Activated CD8-positive, alpha-beta T cell treated with anti-CD3 and anti-CD28 coated beads for 36 hours (primary cell): ENCODE data around the gene TENT4A. TPM values are rescaled to one million over a fixed set of nuclear protein-coding genes. Genes with fewer than 3 reads are reported as not detected.
A peak's percentile ranks its signal among the peaks of the same experiment; 100 is the strongest.
"Not testable (repeated sequence)": the region's sequence is repeated elsewhere in the genome, so short reads cannot be mapped to it uniquely, and the experiment has no call there.

Experiments
- ATAC-seq: fragments of 200-7000 bp; cut with Tn5 transposase; one replicate; pipeline ENCODE4 v1.10.0; 2021; ENCODE audit warnings: mild to moderate bottlenecking, moderate library complexity
- CTCF ChIA-PET: fragments of 350-600 bp; sonication (Branson Sonifier 250); formaldehyde crosslinking; loops from one replicate; lab custom pipeline; 2021; ENCODE audit warnings: antibody characterized with exemption; lab: Charles Lee
- POLR2A ChIA-PET: fragments of 350-600 bp; sonication (Branson Sonifier 250); formaldehyde crosslinking; loops from one replicate; lab custom pipeline; 2021; ENCODE audit warnings: antibody characterized with exemption; lab: Charles Lee
- DNase-seq: peaks from one replicate; pipeline ENCODE4 v3.0.0-alpha.2; 2020
- H3K27ac Mint-ChIP-seq: one replicate; pipeline ENCODE4 v1.8.0; 2021; ENCODE audit warnings: mild to moderate bottlenecking, mixed read lengths
- H3K27me3 Mint-ChIP-seq: one replicate; pipeline ENCODE4 v1.8.0; 2021; ENCODE audit warnings: mixed read lengths
- H3K36me3 Mint-ChIP-seq: one replicate; pipeline ENCODE4 v1.8.0; 2021; ENCODE audit warnings: low read depth, mixed read lengths
- H3K4me1 Mint-ChIP-seq: one replicate; pipeline ENCODE4 v1.8.0; 2021; ENCODE audit warnings: low read depth, mixed read lengths
- H3K4me3 Mint-ChIP-seq: one replicate; pipeline ENCODE4 v1.8.0; 2021; ENCODE audit warnings: mild to moderate bottlenecking, moderate library complexity, mixed read lengths
- H3K9me3 Mint-ChIP-seq: one replicate; pipeline ENCODE4 v1.8.0; 2021; ENCODE audit warnings: mixed read lengths
- CTCF ChIP-seq: fragments of 200-600 bp; IDR thresholded peaks from one replicate; pipeline ENCODE4 v1.8.0; 2022; ENCODE audit warnings: antibody characterized with exemption, mild to moderate bottlenecking
- intact Hi-C: fragments of 100-400 bp; cut with micrococcal nuclease; formaldehyde crosslinking; loops from one replicate; pipeline ENCODE4 v1.10.0; 2022
- total RNA-seq, 2 experiments: library from RNA; stranded (reverse); gene quantifications; one replicate each; pipeline ENCODE4 v1.2.3, GENCODE V29; 2021

Gene TENT4A
- total RNA-seq: 10 to 100 TPM; 50.6 to 51.9 TPM

- Mint-ChIP-seq H3K4me1 (peaks cover 37% of the 10 kb centered on the region), H3K27me3 (peaks cover 1% of the 10 kb centered on the region), H3K36me3 (peaks cover 31% of the 10 kb centered on the region), H3K9me3 (no peaks in the 10 kb centered on the region), H3K4me3 (peak within 1 kb of the TSS; percentile 86), H3K27ac (peak within 1 kb of the TSS; percentile 95)
- intact Hi-C loops: loop anchor here (5.0 kb wide), 1 partner anchor 81 kb away; the partner anchor contains the start of genes NSUN2 and SRD5A1
- CTCF ChIA-PET: no interaction called here
- DNase-seq: no peak
- peak; percentile 25 for ATAC-seq
- POLR2A ChIA-PET: interaction anchor here (1.0 to 2.8 kb wide), 3 partner anchors 22 to 115 kb away, joined by 3 to 22 read pairs (median 4); partner anchors contain the start of genes NSUN2 and SRD5A1
- no peak for TF ChIP-seq CTCF
Measured at GRCh38 chr5:6713274-6714225, at the start of gene TENT4A. TSS of gene TENT4A (plus strand) at chr5:6713432. CDS start at chr5:6713984, 552 bp downstream.

GRCh38 chr5:6666762-6667161, 46.5 kb upstream of the TENT4A start:
- H3K27ac Mint-ChIP-seq: no peak overlapping the region
- CTCF ChIA-PET: no interaction called here

GRCh38 chr5:6667648-6668047, 45.6 kb upstream of the TENT4A start:
- Mint-ChIP-seq H3K4me1 (no peaks in the 10 kb centered on the region), H3K27ac (no peak overlapping the region), H3K27me3 (no peaks in the 10 kb centered on the region), H3K9me3 (no peaks in the 10 kb centered on the region), H3K4me3 (no peak overlapping the region), H3K36me3 (peaks cover 20% of the 10 kb centered on the region)
- no peak for ATAC-seq
- intact Hi-C loops: no loop called here
- DNase-seq: no peak
- ChIA-PET CTCF (no interaction called here), POLR2A (no interaction called here)
- TF ChIP-seq CTCF: no peak

More at GRCh38 chr5:6666762-6667161, 46.5 kb upstream of the TENT4A start:
- intact Hi-C loops: no loop called here
- ATAC-seq (no peak), DNase-seq (no peak)
- peaks cover 20% of the 10 kb centered on the region for H3K36me3 Mint-ChIP-seq
- H3K4me3 Mint-ChIP-seq: no peak overlapping the region
- no peaks in the 10 kb centered on the region for H3K27me3 Mint-ChIP-seq
- POLR2A ChIA-PET: no interaction called here
- no peak for TF ChIP-seq CTCF
- H3K4me1 Mint-ChIP-seq: no peaks in the 10 kb centered on the region
- no peaks in the 10 kb centered on the region for H3K9me3 Mint-ChIP-seq

GRCh38 chr5:6668717-6669116, 44.5 kb upstream of the TENT4A start:
- POLR2A ChIA-PET, ATAC-seq, intact Hi-C loops, H3K27me3 Mint-ChIP-seq, DNase-seq, CTCF ChIA-PET, H3K27ac Mint-ChIP-seq, H3K4me1 Mint-ChIP-seq, H3K4me3 Mint-ChIP-seq, H3K9me3 Mint-ChIP-seq: not testable (repeated sequence)
- H3K36me3 Mint-ChIP-seq: peaks cover 17% of the 10 kb centered on the region

- H3K36me3 Mint-ChIP-seq: peaks cover 17% of the 10 kb centered on the region
- no peaks in the 10 kb centered on the region for H3K9me3 Mint-ChIP-seq
- H3K27ac Mint-ChIP-seq: no peak overlapping the region
- ChIA-PET CTCF (interaction anchor here (1.0 kb wide), 1 partner anchor 8 kb away, joined by 3 read pairs; no protein-coding TSS in a partner anchor), POLR2A (no interaction called here)
- no peak for TF ChIP-seq CTCF
- no peaks in the 10 kb centered on the region for H3K4me1 Mint-ChIP-seq
- no peaks in the 10 kb centered on the region for H3K27me3 Mint-ChIP-seq
- intact Hi-C loops: no loop called here
- DNase-seq: no peak
- ATAC-seq: no peak
- no peak overlapping the region for H3K4me3 Mint-ChIP-seq
Measured at GRCh38 chr5:6673031-6673430, 40.2 kb upstream of the TENT4A start.
